Measurements from ENCODE around the gene KRTAP10-12.

- TF ChIP-seq, protein P1, sequence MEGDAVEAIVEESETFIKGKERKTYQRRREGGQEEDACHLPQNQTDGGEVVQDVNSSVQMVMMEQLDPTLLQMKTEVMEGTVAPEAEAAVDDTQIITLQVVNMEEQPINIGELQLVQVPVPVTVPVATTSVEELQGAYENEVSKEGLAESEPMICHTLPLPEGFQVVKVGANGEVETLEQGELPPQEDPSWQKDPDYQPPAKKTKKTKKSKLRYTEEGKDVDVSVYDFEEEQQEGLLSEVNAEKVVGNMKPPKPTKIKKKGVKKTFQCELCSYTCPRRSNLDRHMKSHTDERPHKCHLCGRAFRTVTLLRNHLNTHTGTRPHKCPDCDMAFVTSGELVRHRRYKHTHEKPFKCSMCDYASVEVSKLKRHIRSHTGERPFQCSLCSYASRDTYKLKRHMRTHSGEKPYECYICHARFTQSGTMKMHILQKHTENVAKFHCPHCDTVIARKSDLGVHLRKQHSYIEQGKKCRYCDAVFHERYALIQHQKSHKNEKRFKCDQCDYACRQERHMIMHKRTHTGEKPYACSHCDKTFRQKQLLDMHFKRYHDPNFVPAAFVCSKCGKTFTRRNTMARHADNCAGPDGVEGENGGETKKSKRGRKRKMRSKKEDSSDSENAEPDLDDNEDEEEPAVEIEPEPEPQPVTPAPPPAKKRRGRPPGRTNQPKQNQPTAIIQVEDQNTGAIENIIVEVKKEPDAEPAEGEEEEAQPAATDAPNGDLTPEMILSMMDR (IDR thresholded peaks at IDR 0.05) = no peak
- TF ChIP-seq POLR2AphosphoS5 (IDR thresholded peaks at IDR 0.05) = no peak
- TF ChIP-seq POLR2A (IDR thresholded peaks at IDR 0.05) = no peak
These were observed 45.8 kb upstream of the KRTAP10-12 start for GRCh38 chr21:44650973-44651675.

All from transverse colon (tissue), 4 donors.